HG02763 (cell line): ENCODE results near the gene SPP2.

ENCODE experiments used
- ATAC-seq: cut with Tn5 transposase; IDR thresholded peaks from one replicate; pipeline ENCODE4 v1.9.1; 2021; ENCODE audit warnings: mild to moderate bottlenecking, moderate library complexity; ENCODE audit not compliant: unreplicated experiment

SPP2 gene

GRCh38 chr2:234091432-234091879 lies 41.0 kb downstream of the SPP2 start:
- no peak for ATAC-seq

DNA sequence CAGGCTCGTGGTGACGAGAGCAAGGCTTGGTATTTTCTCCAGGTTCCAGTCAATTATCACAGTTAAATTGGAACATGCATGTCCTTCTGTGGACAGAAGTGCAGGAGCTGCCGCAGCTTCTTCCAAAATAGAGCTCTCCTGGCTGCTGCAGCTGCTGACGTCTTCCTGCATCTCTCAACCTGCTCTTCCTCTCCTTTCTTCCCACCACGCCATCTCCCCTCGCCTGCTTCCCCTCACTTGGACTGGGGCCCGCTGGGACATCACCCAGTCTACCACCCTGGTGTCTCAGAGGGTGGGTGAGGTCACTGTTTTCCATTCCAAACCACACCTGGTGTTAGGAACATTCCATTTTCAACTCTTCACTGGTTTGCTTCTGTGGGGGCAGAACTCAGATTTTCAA lies 41.4 kb downstream of the SPP2 start:
- ATAC-seq: no peak

- ATAC-seq: no peak
Measured at GRCh38 chr2:234092344-234092743, 41.8 kb downstream of the SPP2 start.

- ATAC-seq: no peak
Measured at GRCh38 chr2:234095301-234095700, 44.8 kb downstream of the SPP2 start.

GRCh38 chr2:234096164-234096563 lies 45.7 kb downstream of the SPP2 start:
- no peak for ATAC-seq

GRCh38 chr2:234098681-234099080 lies 48.2 kb downstream of the SPP2 start:
- ATAC-seq: no peak

GRCh38 chr2:234099266-234099665 lies 48.8 kb downstream of the SPP2 start:
- ATAC-seq: no peak

- no peak for ATAC-seq
Measured at GRCh38 chr2:234100686-234101085, 50.2 kb downstream of the SPP2 start.

DNA sequence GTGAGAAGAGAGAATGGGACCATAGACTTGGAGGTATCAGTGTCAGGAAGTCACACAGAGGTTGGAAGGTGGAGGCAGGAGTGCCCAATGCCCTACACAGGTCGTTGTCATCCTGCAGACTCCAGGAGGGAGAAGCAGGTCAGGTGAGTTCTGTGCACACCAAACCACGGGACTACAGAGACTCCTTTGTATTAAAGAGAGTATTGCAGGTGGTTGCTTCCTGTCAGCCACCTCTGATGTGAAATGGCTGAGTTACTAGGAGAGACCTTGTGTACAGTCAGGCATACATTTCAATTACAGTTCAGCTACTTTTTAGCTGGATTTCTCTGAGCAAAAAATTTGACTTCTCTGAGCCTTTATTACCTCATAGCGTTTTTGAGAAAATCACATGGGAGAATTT lies 51.6 kb downstream of the SPP2 start:
- ATAC-seq: no peak

- ATAC-seq: no peak
Measured at GRCh38 chr2:234107861-234108260, 57.4 kb downstream of the SPP2 start.

DNA sequence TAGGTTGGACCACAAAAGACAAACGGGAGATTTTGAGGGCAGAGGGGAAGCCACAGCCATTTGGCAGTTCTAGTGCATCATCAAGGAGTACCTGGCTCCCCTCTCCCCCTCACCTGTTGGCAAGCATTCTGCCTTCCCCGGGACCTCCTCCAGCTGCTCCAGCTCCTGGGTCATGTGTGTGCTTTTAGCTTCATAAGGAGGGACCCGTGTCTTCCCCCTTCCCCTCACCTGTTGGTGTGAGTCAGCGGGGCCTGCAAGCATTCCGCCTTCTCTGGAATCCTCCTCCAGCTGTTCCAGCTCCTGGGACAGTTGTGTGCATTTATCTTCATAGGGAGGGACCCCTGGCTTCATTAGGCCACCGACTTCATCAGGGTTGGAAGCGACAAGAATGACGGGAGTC lies 58.8 kb downstream of the SPP2 start:
- ATAC-seq: no peak

DNA sequence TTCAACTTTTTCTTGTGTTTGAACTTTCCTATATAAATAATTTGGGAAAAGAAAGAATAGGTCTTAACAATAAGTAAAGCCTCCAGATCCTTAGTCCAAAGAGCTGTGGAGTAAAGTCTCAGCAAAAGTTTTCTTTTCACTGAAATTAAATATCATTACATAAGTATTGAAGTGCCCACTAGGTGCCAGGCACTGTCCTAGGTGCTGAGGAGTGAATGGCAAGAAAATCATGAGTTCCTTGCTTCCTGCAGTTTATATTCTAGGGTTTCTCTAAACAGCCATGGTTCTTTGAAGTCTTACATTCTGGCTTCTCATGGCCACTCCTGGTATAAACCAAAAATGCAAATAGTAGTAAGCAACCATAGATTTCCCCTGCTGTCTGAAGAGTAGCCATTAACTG lies 59.7 kb downstream of the SPP2 start:
- no peak for ATAC-seq

DNA sequence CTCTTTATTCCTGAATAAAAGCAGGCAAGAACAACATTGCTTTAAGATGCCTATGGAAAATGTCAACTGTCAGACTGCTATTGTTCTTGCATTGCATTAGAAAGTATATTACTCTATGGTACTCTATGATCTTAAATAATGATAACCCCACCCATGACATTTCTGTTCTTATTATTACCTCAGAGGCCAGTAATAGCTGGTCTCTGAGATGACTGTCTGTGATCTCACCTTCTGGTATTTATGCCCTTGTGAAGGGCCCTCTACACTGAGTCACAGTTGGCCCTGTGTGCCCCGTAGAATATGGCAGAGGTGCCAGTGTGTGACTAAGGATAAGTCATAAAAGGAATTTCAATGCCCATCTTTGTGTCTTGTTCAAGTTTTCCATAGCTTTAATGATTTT lies 61.0 kb downstream of the SPP2 start:
- ATAC-seq: no peak

GRCh38 chr2:234116010-234116409 lies 65.5 kb downstream of the SPP2 start:
- no peak for ATAC-seq

DNA sequence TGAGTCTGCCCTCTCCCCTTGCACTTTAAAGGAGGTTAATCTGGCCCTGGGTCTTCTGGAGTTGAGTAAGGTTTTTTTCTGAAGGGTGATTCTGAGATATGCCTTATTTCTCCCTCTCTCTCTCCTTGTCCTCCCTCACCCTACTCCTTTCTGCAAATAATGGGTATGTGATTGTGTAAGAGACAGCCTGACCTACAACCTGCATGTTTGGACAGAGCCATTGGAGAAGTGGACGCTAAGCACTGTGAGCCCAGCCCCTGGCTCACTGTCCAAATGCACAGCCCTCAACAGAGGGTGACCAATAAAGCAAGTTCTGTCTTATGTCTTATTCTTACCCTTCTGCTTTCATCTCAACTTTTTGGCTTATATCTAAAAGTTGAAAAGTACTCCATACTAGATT lies 71.5 kb downstream of the SPP2 start:
- no peak for ATAC-seq

DNA sequence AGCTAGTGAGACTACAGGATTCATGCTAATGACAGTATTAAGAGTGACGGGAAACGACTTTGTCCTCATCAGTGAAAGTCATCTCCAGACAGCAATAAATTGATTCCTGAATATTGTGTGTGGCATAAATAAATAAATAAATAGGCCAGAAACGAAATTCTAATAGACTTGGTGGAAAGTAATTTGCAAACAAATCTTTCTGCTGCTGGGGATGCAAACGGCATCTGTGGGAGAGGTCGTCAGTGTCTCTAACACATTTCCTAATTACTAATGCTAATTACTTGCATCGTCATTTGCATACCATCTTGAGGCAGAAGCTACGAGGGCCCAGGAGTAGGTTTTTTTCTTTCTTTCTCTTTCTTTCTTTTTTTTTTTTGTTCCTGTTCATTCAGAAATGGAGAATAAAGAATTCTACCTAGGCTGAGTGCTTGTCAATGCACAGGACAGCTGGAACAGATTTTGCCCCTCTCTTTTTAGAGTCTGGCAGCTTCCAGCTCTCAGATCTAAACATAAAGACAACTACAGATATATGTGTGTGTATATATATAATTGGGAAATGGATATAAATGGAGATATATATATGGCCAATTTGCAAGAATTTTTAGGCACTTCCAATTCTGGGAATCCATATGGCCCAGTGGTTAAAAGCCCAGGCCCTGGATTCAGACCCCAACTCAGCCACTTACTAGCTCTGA lies 75.1 kb downstream of the SPP2 start:
- ATAC-seq: no peak

GRCh38 chr2:234126146-234126470 lies 75.6 kb downstream of the SPP2 start:
- ATAC-seq: no peak
